Inflammatory macrophage treated with lipopolysaccharide for 4 hours (primary cell): ENCODE measurements around the gene TRIM29.
"Not testable (repeated sequence)": the region's sequence is repeated elsewhere in the genome, so short reads cannot be mapped to it uniquely, and the experiment has no call there.

ENCODE experiments used
- DNase-seq: peaks from one replicate; pipeline ENCODE4 v3.0.0-alpha.2; 2020

The TRIM29 gene

DNA sequence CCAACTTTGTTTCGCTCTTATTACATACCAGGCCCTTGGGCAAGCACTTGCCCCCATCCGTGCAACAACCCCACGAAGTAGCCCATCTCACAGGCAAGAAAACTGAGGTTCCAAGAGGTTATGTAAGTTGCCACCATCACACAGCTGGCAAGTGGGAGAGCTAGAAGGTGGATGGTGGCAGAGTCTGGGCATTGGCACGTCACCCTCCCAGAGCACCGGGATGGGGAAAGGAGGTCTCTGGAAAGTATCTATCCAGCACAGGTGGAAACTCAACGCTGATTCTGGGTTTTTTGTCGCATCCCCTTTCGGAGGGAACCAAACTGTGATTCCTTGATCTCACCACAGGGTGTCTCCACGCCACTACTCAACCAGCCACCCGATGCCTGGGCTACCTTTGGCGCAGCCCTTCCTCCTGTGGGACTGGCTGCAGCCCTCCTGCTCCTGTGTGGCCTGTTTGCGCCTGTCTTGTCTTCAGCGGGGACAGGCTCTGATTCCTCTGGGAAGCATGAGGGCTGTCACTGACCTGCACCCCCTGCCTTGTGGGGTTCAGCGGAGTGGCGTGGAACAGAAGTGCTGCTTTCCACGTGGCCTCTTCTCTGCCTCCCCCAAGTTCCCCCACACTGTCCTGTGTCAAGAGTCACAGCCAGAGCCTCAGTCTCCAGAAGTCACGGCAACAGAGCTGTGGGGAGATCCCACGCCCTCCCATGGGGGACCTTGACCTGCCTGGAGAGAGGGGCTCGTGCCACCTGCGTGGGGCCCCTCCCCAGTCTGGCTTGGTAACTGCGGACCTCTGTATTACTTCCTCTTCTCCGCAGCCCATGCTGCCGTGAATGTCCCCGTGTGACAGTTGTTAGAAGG lies 34.4 kb upstream of the TRIM29 start:
- DNase-seq: peak; percentile 67

DNA sequence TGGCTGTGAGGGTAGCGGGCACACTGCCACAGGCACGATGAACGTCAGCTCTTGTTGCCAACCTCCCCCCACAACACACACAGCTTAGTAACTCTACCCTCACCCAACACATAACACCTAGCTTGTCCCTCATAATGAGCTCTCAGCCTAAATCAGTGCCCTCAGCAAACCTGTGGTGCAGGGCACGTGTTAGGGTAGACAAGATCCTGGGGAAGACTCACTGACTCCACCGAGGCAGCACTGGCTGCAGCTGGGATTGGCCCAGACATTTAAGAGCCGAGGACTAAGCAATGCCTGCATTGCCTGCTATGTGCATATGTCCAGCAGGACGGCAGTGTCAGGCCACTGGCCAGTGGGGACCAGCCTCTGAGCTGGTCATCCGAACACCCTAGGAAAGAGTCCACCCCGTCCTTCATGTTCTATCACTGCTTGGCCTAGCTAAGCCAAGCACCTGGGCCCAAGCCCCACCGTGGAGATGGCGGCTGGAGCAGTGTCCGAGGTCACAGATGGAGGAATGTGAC lies 32.9 kb upstream of the TRIM29 start:
- no peak for DNase-seq

DNA sequence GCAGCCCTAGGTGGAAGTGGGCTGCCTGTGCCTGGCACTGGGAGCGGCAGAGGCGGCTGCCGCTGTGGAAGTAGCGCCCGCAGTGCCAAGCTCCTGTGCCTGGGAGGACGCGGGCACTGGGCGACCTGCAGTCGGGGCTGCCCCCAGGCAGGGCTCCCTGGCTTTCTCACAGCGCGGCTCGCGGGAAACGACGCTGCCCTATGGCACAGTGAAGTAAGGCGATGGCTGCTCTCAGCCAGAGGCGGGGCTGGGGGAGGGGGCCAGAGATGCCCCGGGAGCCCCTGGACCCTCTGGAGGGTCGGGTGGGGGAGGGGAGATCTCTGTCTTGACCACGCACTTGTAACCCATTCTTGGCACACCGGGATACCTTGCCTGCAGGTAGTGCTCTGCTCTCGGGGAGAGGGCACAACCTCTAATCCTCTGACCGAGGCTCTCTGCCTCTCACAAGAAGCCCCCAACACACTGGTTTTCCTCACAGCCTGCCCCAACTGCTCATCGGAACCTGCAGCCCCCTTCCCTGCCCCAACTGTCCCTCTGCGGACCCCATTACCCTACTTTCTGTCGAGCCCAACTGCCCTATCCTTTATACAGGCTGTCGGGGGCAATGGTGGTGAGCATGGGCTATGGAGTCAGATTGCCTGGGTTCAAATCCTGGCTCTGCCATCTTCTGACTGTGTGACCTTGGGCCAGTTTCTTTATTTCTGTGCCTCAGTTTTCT lies 32.2 kb upstream of the TRIM29 start:
- DNase-seq: no peak

DNA sequence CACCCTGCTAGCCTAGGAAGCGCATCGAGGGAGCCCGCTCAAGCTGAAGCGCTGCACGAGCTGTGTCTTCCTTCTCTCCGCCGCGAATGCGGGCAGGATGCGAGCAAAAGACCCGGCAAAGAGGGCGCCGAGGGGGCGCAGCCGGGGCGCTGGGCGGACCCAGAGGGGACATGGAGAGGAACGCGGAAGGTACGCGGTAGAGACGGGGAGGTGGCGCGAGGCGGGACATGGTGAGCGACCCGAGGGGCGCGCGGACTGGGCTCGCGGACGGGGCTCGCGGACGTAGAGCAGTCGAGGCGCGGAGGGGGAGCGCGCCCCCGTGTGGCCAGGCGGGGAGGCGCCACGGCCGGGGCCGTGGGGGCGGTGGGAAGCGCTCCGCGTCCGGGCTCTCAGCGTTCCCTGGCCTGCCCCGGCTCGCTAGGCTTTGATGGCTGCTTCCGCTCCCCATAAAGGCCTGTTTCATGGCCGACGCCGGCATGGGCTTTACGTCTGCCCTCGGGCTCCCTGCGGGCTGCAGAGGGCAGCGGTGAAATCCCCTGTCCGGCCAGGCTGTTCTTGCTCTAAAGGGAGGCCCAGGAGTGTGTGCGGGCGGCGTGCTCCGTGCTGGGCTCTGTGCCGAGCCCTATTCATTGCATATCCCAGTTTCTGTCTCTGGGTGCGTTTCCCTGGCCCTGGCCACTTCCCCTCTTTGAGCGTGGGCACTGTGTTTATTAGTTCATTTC lies 31.2 kb upstream of the TRIM29 start:
- DNase-seq: peak; percentile 86

DNA sequence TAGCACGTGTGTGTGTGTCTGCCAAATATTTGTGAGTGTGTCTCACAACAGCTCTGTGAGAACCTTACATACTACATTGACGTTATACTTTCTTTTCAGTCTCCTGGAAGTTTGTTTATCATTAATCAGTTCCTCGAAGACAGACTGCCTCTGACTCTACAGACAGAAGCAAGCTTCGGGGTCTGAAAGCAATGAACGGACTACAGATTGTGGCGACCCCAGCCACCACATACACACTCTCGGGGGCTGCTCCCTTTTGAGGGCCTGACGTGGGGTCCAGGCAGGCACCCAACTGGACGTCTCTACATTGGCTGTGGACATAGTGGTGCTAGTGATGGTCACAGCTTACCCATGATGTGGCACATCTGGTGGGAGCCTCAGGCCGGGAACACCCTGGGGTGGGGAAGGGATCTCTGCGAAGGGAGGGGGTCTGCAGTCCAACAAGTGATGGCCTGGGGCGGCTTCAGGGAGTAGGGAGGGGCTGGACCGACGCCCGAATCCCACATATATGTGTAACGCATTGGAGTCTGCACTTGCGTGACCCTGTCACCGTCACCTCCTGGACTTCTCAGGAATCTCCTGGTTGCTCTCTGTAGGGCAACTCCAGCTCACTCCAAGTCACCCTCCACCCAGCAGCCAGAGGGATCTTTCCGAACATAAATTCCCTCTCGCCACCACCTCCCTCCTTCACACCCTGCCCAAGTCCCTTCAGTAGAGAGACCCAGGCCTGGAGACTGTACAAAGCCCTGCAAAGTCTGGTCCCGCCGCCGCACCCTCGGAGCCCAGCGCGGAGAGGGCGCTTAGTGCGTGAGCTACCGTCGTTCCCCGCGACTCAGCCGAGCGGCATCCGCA lies 30.4 kb upstream of the TRIM29 start:
- no peak for DNase-seq

DNA sequence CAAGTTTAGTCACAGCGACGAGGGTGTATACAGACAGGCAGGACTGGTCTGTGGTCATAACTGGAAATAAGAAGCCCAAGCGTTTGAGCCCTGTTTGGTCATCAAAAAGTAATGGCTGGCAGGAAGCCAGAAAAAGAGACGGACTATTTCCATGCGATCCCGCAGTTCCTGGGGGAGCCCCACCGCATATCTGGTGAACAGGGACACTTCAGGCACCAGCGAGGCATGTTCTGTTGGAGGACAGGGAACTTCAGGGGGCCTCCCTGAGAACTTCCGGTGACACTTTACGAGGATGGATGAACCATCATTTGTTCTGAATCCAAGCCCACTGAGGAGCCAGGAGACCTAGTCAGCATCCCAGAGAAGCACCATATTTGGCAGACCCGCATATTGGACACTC lies 29.7 kb upstream of the TRIM29 start:
- DNase-seq: no peak

DNA sequence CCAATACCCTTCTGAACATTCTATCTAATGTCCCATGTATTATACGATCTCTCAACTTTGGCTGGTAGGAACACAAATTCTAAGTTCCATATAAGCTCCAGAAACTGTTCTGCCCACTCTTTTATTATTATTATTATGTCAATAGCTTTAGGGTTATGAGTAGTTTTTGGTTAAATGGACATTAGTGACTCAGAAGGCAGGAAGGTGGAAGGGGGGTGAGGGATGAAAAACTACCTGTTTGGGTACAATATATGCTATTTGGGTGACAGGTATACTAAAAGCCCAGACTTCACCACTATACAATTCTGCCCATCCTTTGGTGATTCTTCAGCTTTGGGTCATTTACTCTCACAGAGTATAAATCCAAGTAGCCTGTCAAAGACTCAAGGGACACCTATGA lies 22.5 kb upstream of the TRIM29 start:
- no peak for DNase-seq

DNA sequence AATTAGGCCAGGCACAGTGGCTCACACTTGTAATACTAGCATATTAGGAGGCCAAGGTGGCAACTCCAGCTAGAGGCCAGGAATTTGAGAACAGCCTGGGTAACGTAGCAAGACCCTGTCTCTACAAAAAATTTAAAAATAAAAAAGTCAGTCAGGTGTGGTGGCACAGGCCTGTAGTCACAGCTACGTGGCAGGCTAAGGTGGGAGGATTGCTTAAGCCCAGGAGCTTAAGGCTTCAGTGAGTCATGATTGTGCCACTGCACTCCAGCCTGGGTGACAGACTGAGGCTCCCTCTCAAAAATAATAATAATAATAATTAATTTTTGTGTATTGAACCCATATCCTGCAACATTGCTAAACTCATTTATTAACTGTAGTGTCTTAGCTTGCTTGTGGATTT lies 15.3 kb upstream of the TRIM29 start:
- no peak for DNase-seq

DNA sequence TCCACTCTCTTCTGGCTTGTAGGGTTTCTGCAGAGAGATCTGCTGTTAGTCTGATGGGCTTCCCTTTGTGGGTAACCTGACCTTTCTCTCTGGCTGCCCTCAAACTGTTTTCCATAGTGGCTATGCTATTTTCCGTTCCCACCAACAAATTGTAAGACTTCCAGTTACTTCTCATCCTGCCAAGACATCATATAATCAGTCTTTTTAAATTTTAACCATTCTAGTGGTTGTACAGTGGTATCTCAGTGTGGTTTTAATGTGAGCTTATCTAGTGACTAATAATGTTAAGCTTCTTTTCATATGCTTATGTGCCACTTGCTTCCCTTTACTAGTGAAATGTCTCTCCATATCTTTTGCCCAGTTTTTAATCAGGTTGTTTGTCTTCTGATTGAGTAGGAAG lies 13.6 kb upstream of the TRIM29 start:
- DNase-seq: no peak

DNA sequence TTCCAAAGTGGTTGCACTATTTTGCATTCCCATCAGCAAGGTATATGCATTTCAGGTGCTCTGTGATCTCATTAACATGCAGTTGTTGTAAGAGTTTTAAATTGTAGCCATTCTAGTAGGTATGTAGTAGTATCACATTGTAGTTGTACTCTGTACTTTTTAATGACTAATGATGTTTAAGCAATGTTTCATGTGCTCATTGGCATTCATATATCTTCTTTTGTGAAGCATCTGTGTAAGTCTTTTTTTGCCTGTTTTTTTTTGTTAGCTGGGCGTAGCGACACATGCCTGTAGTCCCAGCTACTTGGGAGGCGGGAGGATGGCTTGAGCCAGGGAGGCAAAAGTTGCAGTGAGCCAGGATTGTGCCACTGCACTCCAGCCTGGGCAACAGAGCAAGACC lies 11.3 kb upstream of the TRIM29 start:
- DNase-seq: no peak

DNA sequence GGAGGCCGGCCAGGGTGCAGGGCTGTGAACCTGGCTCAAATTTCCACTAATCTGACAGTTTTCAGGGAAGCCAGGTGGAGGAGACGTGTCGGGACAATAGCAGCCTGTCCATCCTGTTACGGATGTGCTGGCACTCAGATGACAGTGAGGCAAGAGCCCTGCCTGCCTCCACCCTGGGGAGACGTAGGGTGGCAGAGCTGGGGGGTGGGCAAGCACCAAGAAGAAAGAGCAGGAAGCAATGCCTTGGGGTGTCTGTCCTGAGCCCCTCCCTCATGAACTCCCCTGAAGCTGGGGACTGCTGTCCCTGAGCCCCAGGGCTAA lies 10.0 kb upstream of the TRIM29 start:
- no peak for DNase-seq

DNA sequence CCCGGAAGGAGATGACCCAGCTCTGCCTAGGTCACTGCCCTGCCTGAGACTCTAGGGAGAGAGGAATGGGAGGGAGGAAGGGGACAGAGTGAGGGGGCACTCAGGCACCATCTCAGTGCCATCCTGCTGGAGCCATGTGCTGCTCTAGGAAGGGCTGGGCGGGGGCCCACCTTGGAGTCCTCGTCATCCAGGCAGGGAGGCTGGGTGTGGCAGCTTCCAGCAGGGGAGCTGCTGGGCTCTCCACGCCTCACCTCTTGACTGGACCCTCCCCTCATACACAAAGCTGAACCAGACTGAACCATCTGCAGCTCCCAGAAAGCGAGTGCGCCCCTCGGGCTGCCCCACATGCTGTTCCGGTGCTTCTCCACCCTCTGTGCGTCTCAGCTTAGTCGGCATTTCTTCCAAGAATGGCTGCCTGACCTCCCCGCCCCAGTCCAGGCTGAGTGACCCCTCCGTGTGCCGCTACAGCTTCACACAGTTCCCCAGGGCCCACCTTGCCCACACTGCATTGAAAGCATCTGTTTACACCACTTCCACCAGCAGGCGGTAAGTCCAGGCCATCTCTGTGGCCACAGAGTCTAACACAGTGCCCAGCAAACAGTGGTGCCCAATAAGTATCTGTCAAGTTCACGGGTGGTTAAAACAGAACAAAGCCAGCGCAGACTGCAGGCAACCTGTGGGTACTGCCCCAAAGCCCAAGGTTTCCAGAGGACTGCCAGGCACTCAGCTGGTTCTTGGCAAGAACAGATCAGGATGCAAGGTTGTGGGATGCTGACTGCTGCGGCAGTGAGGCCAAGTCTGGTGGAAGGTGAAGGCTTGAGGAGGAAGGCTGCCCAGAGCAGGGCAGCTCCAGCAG lies 9.4 kb upstream of the TRIM29 start:
- no peak for DNase-seq

DNA sequence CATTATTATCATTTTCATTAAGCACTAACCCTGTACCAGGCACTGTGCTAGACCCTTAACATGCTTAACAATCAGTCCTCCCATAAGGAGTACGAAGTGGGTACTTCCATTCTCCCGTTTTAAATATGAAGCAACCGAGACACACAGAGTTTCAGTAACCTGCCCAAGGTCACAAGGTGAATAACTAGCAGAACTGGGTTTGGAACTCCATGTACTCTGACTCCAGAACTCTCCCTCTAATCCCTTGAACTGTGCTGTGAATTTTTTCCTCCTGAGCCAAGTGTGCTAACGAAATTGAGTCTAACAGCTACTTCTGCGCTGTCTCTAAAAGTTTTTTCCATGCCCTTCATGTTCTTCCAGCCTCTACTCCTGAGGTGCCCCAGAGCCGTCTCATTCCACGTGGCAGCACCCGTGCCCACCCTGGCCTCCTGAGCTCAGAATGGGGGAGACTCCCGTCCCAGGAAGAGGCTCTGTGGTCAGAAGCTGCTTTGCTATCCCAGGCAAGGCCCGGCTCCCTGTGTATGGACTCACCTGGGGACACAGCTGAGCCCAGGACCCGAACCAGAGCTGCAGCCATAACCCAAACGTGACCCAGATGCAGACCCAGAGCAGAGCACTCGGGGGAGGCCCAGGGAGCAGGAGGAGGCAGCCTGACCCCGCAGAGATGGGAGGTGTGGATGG lies 8.6 kb upstream of the TRIM29 start:
- DNase-seq: no peak

DNA sequence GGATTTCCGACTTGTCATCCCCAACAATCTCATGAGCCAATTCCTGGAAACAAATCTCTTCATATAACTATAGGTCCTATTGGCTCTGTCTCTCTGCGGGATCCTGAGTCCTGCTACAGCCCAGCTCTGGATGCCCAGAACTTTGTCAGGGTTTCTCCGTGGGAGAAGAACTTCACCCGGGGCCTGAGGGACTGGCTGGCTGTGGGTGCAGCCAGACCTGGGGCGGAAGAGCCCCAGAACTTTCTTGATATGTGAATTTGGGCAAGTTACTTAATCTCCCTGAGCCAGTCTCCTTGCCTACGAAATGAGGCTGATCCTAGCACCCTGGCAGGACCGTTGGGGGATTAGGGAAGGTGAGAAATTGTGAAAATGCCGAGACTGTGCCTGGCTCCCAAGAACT lies 6.6 kb upstream of the TRIM29 start:
- no peak for DNase-seq

DNA sequence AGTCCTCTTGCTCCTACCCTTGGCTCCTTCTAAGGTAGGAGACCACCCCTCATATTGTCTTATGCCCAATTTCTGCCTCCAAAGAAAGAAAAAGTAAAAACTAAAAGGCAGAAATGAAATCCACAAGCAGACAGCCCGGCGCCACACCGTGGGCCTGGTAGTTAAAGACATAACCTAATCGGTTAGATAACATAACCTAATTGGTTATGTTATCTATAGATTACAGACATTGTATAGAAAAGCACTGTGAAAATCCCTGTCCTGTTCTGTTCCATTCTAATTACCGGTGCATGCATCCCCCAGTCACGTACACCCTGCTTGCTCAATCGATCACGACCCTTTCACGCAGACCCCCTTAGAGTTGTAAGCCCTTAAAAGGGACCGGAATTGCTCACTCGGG lies 5.6 kb upstream of the TRIM29 start:
- DNase-seq: not testable (repeated sequence)

DNA sequence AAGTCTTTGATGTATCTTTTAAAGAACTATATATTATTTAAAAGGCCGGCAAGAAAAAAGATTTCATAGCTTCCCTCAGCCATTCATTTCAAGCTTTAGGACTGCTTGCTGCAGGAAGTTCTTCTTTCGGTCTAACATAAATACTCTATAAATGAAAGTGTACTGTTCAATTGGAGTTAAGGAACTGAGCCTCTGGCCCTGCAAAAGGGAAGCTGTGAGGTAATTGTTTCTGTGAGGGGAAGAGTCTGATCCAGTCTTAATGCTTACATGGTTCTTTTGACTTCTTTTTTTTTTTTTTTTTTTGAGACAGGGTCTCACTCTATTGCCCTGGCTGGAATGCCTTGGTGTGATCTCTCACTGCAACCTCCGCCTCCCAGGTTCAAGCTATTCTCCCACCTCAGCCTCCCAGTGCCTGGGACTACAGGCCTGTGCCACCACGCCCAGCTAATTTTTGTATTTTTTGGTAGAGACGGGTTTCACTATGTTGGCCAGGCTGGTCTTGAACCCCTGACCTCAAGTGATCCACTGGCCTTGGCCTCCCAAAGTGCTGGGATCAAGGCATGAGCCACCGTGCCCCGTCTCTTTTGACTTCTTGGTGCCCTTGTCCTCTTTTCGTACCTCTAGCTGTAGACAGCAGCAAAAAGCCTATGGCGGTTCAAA lies 4.7 kb upstream of the TRIM29 start:
- peak; percentile 58 for DNase-seq

DNA sequence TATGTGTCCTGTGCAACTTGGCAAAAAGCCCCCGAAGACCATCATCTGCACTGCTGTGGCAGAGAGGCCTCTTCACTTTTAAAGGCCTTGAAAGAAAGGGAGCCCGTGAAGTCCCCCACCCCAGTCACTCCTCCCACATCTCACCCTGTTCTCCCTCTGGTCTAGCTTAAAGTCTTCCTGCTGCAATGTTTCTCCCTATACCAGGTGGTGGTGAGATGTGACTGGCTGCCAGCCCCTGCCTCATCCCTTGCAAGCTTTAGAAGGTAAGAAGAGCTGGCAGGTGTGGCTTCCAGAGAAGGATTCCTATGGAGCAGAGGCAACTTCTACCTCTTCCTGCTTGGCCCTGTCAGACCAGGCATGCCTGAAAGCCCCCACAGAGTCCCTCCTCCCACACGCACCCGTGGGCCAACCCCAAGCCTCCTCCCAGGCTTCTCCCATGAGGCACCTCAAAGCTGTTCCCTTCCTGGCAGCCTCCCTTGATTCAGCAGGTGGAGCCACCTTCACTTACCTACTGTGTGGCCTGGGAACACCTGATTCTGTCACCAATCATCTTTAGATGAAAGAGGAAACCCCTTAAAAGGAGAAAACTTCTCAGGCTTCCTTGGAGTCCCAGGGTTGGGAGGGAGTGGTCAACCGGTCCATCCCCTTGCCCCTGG lies 4.0 kb upstream of the TRIM29 start:
- no peak for DNase-seq

DNA sequence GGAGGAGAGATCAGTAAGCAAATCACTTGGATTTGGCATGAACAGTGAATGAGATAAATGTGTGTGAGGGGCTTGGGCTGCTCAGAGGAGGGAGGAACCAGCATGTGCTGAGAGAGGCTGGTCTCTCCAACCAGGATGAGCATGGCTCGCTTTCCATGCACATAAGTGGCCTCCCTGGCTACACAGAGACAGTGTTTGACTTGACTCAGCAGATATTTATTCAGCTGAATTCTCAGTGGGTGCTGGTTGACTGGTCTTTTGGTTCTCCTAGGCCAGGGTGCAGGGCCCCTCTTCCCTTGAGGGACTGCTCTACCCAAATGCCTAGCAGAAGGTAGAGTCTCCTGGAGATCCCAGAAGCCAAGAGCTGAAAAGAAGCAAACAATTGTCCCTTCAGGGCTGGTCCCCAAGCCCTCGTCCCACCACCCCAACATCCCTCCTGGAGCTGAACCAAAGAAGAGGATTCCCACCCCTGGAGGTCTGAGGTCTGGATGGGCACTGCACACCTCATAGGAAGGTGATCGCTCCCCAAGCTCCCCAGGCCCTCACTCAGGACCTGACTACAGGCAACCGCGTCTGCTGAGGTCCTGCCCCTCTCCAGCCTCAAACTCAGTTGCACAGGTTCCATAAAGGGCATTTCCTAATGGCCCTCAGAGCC lies 3.3 kb upstream of the TRIM29 start:
- no peak for DNase-seq

DNA sequence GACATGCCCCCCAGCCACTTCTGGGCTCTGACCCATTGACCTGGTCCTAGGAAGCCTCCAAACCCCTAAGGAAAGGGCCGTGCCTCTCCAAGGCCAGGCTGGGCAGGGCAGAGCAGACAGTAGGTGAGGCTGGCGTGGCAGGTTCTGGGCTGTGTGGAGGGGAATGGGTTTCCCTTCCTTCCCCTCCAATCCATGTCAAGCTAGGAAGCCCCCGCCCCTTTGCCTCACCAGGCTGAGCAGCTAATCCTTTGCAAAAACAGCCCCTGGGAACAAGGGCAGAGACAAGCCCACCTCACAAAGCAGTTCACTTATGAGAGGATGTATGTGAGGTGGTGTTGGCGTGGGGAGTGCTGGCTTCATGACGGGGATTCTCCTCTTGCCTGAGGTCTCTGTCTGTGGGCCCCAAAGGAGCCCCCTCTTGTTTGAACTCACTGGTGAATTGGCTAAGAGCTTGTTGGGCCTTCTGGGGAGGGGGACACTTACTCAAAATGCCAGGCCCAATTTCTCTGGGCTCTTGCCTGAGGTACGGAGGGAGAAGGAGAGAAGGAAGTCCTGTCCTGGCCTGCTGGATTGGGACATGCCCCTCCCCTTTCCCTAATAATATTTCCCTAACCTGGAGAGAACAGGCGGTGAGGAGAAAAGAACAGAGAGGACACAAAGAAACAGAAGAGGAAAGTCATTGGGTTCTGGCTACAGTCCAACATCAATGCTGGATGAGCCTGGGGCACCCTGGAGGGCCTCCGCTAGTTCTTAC lies 1.6 kb upstream of the TRIM29 start:
- no peak for DNase-seq
